Superior temporal gyrus (tissue), 1 donor: ENCODE results near the gene MS4A14.
"Not testable (repeated sequence)": the region's sequence is repeated elsewhere in the genome, so short reads cannot be mapped to it uniquely, and the experiment has no call there.

Source experiments
- DNase-seq: peaks from one replicate; pipeline ENCODE4 v3.0.0-alpha.2; 2016; ENCODE audit errors: extremely low spot score

MS4A14 gene

GRCh38 chr11:60396382-60396781, at the start of gene MS4A14:
MS4A14 (plus strand) TSS chr11:60396459; CDS start chr11:60396579, 120 bp downstream.
- no peak for DNase-seq

GRCh38 chr11:60347084-60347797, 49.0 kb upstream of the MS4A14 start:
- no peak for DNase-seq

- DNase-seq: no peak
Measured at GRCh38 chr11:60348116-60348515, 48.1 kb upstream of the MS4A14 start.

GRCh38 chr11:60349990-60350389, 46.3 kb upstream of the MS4A14 start:
- no peak for DNase-seq

- no peak for DNase-seq
Measured at GRCh38 chr11:60357771-60358170, 38.5 kb upstream of the MS4A14 start.

- no peak for DNase-seq
Measured at GRCh38 chr11:60360621-60361020, 35.6 kb upstream of the MS4A14 start.

- no peak for DNase-seq
Measured at GRCh38 chr11:60362241-60362640, 34.0 kb upstream of the MS4A14 start.

GRCh38 chr11:60363542-60364470, 32.5 kb upstream of the MS4A14 start:
- peak; percentile 88 for DNase-seq

- not testable (repeated sequence) for DNase-seq
Measured at GRCh38 chr11:60366262-60366904, 29.9 kb upstream of the MS4A14 start.

- no peak for DNase-seq
Measured at GRCh38 chr11:60367009-60367408, 29.2 kb upstream of the MS4A14 start.

GRCh38 chr11:60367896-60368295, 28.4 kb upstream of the MS4A14 start:
- DNase-seq: no peak

GRCh38 chr11:60370252-60370810, 25.9 kb upstream of the MS4A14 start:
- no peak for DNase-seq

GRCh38 chr11:60370811-60371298, 25.4 kb upstream of the MS4A14 start:
- DNase-seq: no peak

GRCh38 chr11:60371386-60371785, 24.9 kb upstream of the MS4A14 start:
- no peak for DNase-seq

GRCh38 chr11:60371854-60372253, 24.4 kb upstream of the MS4A14 start:
- DNase-seq: no peak

GRCh38 chr11:60372767-60373166, 23.5 kb upstream of the MS4A14 start:
- no peak for DNase-seq

- no peak for DNase-seq
Measured at GRCh38 chr11:60375316-60375715, 20.9 kb upstream of the MS4A14 start.

GRCh38 chr11:60376601-60377000, 19.7 kb upstream of the MS4A14 start:
- no peak for DNase-seq

- DNase-seq: peak; percentile 31
Measured at GRCh38 chr11:60377401-60378136, 18.7 kb upstream of the MS4A14 start.

GRCh38 chr11:60378354-60378753, 17.9 kb upstream of the MS4A14 start, which contains the start of gene MS4A7:
MS4A7 (plus strand) TSS chr11:60378532; CDS start chr11:60383142, 4,610 bp downstream.
- no peak for DNase-seq
